Keratinocyte (primary cell): Measurements from ENCODE around the gene YLPM1. TPM values are rescaled to one million over a fixed set of nuclear protein-coding genes. Genes with fewer than 3 reads are reported as not detected.

Source experiments
- DNase-seq: peaks from one replicate; pipeline ENCODE4 v3.0.0-alpha.2; 2011; ENCODE audit warnings: low read depth, missing footprints, low spot score
- FAIRE-seq: peaks from 2 replicates; lab custom pipeline; 2011; peaks lifted over from hg19 to GRCh38; lab: Jason Lieb, UNC
- H2AFZ ChIP-seq: 2 replicates; pipeline ENCODE4 v1.6.0; 2012; ENCODE audit warnings: low read length, control low read depth, inconsistent platforms; ENCODE audit not compliant: control insufficient read depth
- H3K27ac ChIP-seq: 2 replicates; pipeline ENCODE4 v1.5.1; 2011; ENCODE audit warnings: low read length; ENCODE audit not compliant: control insufficient read depth, insufficient read depth
- H3K27me3 ChIP-seq: 3 replicates; pipeline ENCODE4 v1.6.0; 2011; ENCODE audit warnings: low read length; ENCODE audit not compliant: control insufficient read depth, insufficient read depth; ENCODE audit errors: extremely low read depth
- H3K36me3 ChIP-seq, 2 experiments: 2 replicates in 1 of 2; 3 replicates in 1 of 2; pipeline ENCODE4 v1.5.1; 2011; ENCODE audit warnings: low read length in 2 of 2, mild to moderate bottlenecking in 1 of 2; ENCODE audit not compliant: control insufficient read depth in 2 of 2, insufficient read depth in 2 of 2; ENCODE audit errors: extremely low read depth in 1 of 2
- H3K4me1 ChIP-seq: 3 replicates; pipeline ENCODE4 v1.5.1; 2011; ENCODE audit warnings: low read length; ENCODE audit not compliant: control insufficient read depth, insufficient read depth; ENCODE audit errors: extremely low read depth
- H3K4me2 ChIP-seq: 3 replicates; pipeline ENCODE4 v1.6.0; 2011; ENCODE audit warnings: low read depth, low read length; ENCODE audit not compliant: control insufficient read depth, insufficient read depth; ENCODE audit errors: extremely low read depth
- H3K4me3 ChIP-seq, 3 experiments: fragments of 200-600 bp in 1 of 3; sonication (generic) in 1 of 3; 2 replicates in 2 of 3; 3 replicates in 1 of 3; pipeline ENCODE4 v1.5.1; 2011 to 2016; ENCODE audit warnings: low read length in 3 of 3, mild to moderate bottlenecking in 3 of 3, control low read depth in 2 of 3, inconsistent platforms in 1 of 3, low read depth in 1 of 3, mixed read lengths in 1 of 3, mixed run types in 1 of 3, moderate library complexity in 1 of 3; ENCODE audit not compliant: control insufficient read depth in 2 of 3, insufficient read depth in 2 of 3; ENCODE audit errors: extremely low read depth in 1 of 3
- H3K79me2 ChIP-seq: 2 replicates; pipeline ENCODE4 v1.6.0; 2012; ENCODE audit warnings: low read length; ENCODE audit not compliant: control insufficient read depth, insufficient read depth
- H3K9ac ChIP-seq: 3 replicates; pipeline ENCODE4 v1.6.0; 2011; ENCODE audit warnings: low read length; ENCODE audit not compliant: control insufficient read depth, insufficient read depth; ENCODE audit errors: extremely low read depth
- H3K9me1 ChIP-seq: 3 replicates; pipeline ENCODE4 v1.6.0; 2011; ENCODE audit warnings: low read length; ENCODE audit not compliant: control insufficient read depth, insufficient read depth; ENCODE audit errors: extremely low read depth
- H3K9me3 ChIP-seq: 2 replicates; pipeline ENCODE4 v1.5.1; 2012; ENCODE audit warnings: low read depth, low read length; ENCODE audit not compliant: control insufficient read depth
- H4K20me1 ChIP-seq: 3 replicates; pipeline ENCODE4 v1.6.0; 2011; ENCODE audit warnings: low read length; ENCODE audit not compliant: control insufficient read depth, insufficient read depth; ENCODE audit errors: extremely low read depth
- EZH2 ChIP-seq: IDR thresholded peaks from one replicate; pipeline ENCODE4 v1.6.1; 2012; ENCODE audit warnings: inconsistent platforms, mild to moderate bottlenecking, low read length, moderate library complexity
- dilution Hi-C: fragments of 300-500 bp; cut with MboI; formaldehyde crosslinking; loops from one replicate; pipeline ENCODE4 v1.7.0; 2020; ENCODE audit warnings: low sequenced_read_pairs; ENCODE audit not compliant: extremely low pct_ligation_motif_present
- polyA plus RNA-seq, 5 experiments: library from polyadenylated mRNA; depleted of rRNA in 3 of 5; stranded (reverse) in 3 of 5; stranded (forward) in 1 of 5; unstranded in 1 of 5; fragments of >200 nt; gene quantifications; 1 replicate in 1 of 5; 2 replicates in 3 of 5; 3 replicates in 1 of 5; pipeline versions ENCODE4 v1.2.1 to v1.2.3, GENCODE V29; 2011 to 2012; ENCODE audit warnings: missing spikeins in 2 of 5, low read depth in 1 of 5, low replicate concordance in 1 of 5
- TF ChIP-seq, protein P1 (sequence below), 3 experiments: IDR thresholded peaks in 1 of 3; conservative IDR thresholded peaks in 1 of 3; optimal IDR thresholded peaks in 1 of 3; 2 replicates in 2 of 3; 3 replicates in 1 of 3; pipeline versions ENCODE3 to v1.5.1; 2011; ENCODE audit warnings: low read length in 3 of 3, mild to moderate bottlenecking in 3 of 3, moderate library complexity in 2 of 3, control low read depth in 1 of 3, inconsistent platforms in 1 of 3; ENCODE audit not compliant: insufficient read depth in 2 of 3; ENCODE audit errors: extremely low read depth in 1 of 3

The YLPM1 gene
- polyA plus RNA-seq, 1 donor (not counting 4 experiments of a cell fraction or from before 2014, with no cell fraction given): 10.0 TPM

- no peak for TF ChIP-seq EZH2
- TF ChIP-seq, protein P1, sequence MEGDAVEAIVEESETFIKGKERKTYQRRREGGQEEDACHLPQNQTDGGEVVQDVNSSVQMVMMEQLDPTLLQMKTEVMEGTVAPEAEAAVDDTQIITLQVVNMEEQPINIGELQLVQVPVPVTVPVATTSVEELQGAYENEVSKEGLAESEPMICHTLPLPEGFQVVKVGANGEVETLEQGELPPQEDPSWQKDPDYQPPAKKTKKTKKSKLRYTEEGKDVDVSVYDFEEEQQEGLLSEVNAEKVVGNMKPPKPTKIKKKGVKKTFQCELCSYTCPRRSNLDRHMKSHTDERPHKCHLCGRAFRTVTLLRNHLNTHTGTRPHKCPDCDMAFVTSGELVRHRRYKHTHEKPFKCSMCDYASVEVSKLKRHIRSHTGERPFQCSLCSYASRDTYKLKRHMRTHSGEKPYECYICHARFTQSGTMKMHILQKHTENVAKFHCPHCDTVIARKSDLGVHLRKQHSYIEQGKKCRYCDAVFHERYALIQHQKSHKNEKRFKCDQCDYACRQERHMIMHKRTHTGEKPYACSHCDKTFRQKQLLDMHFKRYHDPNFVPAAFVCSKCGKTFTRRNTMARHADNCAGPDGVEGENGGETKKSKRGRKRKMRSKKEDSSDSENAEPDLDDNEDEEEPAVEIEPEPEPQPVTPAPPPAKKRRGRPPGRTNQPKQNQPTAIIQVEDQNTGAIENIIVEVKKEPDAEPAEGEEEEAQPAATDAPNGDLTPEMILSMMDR (optimal IDR thresholded peaks at IDR 0.05 in 1 of 3, IDR thresholded peaks at IDR 0.05 in 1 of 3, conservative IDR thresholded peaks at IDR 0.05 in 1 of 3; ENCODE audit: extremely low read depth in 1 of 3, insufficient read depth in 2 of 3, low read length in 3 of 3): no peak
- Histone ChIP-seq H3K79me2 (peaks cover 41% of the 10 kb centered on the region), H3K27me3 (no peaks in the 10 kb centered on the region), H2AFZ (no peak overlapping the region), H3K4me3 (no peak overlapping the region), H3K4me1 (no peaks in the 10 kb centered on the region), H4K20me1 (no peaks in the 10 kb centered on the region), H3K27ac (no peak overlapping the region), H3K4me2 (no peak overlapping the region), H3K9me1 (no peaks in the 10 kb centered on the region), H3K36me3 (peaks cover 17 to 31% of the 10 kb centered on the region in 2 experiments), H3K9me3 (no peaks in the 10 kb centered on the region), H3K9ac (no peak overlapping the region)
- DNase-seq: no peak
- dilution Hi-C loops: no loop called here
- FAIRE-seq: no peak
Observed at GRCh38 chr14:74785056-74785613, 22.0 kb downstream of the YLPM1 start.

DNA sequence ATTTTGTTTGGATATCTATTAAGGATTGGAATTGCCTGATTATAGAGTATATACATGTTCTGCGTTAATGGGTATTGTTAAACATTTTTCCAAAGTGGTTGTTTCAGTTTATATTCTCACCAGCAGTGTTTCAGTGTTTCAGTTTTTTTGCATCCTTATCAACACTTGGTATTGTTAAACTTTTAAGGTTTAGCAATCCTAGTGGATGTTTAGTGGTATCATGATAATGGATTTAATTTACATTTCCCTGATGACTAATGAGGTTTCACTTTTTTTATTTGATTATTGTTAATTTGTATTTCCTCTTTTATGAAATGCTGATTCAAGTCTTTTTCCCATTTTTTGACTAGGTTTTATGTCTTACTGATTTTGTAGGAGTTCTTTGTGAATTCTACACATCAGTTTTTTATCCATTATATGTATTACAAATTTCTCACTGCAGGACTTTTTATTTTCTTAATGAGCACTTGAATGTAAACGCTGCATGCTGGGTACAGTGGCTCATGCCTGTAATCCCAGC lies 23.7 kb downstream of the YLPM1 start:
- Histone ChIP-seq H3K79me2 (peaks cover 44% of the 10 kb centered on the region), H3K36me3 (peaks cover 9 to 15% of the 10 kb centered on the region in 2 experiments)
- dilution Hi-C loops: no loop called here

More for the DNA sequence above, 23.7 kb downstream of the YLPM1 start:
- no peaks in the 10 kb centered on the region for H4K20me1 ChIP-seq
- FAIRE-seq (no peak), DNase-seq (no peak)
- H2AFZ ChIP-seq: no peak overlapping the region
- H3K4me3 ChIP-seq: no peak overlapping the region
- H3K4me2 ChIP-seq: no peak overlapping the region
- no peak overlapping the region for H3K9ac ChIP-seq
- H3K4me1 ChIP-seq: no peaks in the 10 kb centered on the region
- no peak overlapping the region for H3K27ac ChIP-seq
- H3K27me3 ChIP-seq: no peaks in the 10 kb centered on the region
- TF ChIP-seq, protein P1 (optimal IDR thresholded peaks at IDR 0.05 in 1 of 3, IDR thresholded peaks at IDR 0.05 in 1 of 3, conservative IDR thresholded peaks at IDR 0.05 in 1 of 3; ENCODE audit: extremely low read depth in 1 of 3, insufficient read depth in 2 of 3, low read length in 3 of 3): no peak
- TF ChIP-seq EZH2: no peak
- no peaks in the 10 kb centered on the region for H3K9me3 ChIP-seq
- no peaks in the 10 kb centered on the region for H3K9me1 ChIP-seq
